Measurements from ENCODE around the gene KCNQ1.

DNA sequence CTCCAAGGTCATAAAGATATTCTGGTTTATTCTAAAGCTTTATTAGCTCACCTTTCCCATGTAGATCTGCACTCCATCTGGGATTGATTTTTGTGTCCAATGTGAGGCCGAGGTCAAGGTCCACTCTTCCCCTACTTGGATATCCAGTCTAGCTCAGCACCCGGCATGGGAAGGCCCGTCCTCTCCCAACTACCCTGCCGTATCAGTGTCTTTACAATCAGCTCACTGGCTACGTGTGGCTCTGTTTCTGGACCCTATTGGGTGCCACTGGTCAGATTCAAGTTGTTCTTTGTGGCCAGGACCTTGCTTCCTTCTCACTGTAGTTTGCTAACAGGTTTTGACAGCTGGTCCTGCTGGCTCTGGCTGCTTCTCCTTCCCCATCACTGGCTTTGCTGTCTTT lies 224.1 kb downstream of the KCNQ1 start:
- TF ChIP-seq, protein P1, sequence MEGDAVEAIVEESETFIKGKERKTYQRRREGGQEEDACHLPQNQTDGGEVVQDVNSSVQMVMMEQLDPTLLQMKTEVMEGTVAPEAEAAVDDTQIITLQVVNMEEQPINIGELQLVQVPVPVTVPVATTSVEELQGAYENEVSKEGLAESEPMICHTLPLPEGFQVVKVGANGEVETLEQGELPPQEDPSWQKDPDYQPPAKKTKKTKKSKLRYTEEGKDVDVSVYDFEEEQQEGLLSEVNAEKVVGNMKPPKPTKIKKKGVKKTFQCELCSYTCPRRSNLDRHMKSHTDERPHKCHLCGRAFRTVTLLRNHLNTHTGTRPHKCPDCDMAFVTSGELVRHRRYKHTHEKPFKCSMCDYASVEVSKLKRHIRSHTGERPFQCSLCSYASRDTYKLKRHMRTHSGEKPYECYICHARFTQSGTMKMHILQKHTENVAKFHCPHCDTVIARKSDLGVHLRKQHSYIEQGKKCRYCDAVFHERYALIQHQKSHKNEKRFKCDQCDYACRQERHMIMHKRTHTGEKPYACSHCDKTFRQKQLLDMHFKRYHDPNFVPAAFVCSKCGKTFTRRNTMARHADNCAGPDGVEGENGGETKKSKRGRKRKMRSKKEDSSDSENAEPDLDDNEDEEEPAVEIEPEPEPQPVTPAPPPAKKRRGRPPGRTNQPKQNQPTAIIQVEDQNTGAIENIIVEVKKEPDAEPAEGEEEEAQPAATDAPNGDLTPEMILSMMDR (IDR thresholded peaks at IDR 0.05), result no peak
- no peak for TF ChIP-seq POLR2A (IDR thresholded peaks at IDR 0.05)

Data from lower leg skin (tissue), 3 donors.